Testis (tissue), 2 donors: ENCODE results near the gene FOXN3.

Experiments used
- POLR2A ChIP-seq: fragments of 450-650 bp; IDR thresholded peaks from one replicate; pipeline ENCODE4 v1.6.1; 2017; ENCODE audit warnings: antibody characterized with exemption, mild to moderate bottlenecking, moderate library complexity
- TF ChIP-seq, protein P1 (sequence below), 3 experiments: fragments of 450-650 bp in 2 of 3; fragments of 200-600 bp in 1 of 3; sonication (generic) in 1 of 3; IDR thresholded peaks; one replicate each; pipeline ENCODE4 v1.5.1; 2016 to 2019; ENCODE audit warnings: antibody characterized with exemption in 3 of 3, mild to moderate bottlenecking in 2 of 3, moderate library complexity in 1 of 3

- TF ChIP-seq, protein P1, sequence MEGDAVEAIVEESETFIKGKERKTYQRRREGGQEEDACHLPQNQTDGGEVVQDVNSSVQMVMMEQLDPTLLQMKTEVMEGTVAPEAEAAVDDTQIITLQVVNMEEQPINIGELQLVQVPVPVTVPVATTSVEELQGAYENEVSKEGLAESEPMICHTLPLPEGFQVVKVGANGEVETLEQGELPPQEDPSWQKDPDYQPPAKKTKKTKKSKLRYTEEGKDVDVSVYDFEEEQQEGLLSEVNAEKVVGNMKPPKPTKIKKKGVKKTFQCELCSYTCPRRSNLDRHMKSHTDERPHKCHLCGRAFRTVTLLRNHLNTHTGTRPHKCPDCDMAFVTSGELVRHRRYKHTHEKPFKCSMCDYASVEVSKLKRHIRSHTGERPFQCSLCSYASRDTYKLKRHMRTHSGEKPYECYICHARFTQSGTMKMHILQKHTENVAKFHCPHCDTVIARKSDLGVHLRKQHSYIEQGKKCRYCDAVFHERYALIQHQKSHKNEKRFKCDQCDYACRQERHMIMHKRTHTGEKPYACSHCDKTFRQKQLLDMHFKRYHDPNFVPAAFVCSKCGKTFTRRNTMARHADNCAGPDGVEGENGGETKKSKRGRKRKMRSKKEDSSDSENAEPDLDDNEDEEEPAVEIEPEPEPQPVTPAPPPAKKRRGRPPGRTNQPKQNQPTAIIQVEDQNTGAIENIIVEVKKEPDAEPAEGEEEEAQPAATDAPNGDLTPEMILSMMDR (IDR thresholded peaks at IDR 0.05) = no peak
- TF ChIP-seq POLR2A = no peak
Measured at GRCh38 chr14:89134640-89135039, 282.4 kb downstream of the FOXN3 start.
